CD4-positive, CD25-positive, alpha-beta regulatory T cell (primary cell): Measurements from ENCODE around the gene CRIP3. TPM values are rescaled to one million over a fixed set of nuclear protein-coding genes. Genes with fewer than 3 reads are reported as not detected.
A peak's percentile ranks its signal among the peaks of the same experiment; 100 is the strongest.

Experiments used
- ATAC-seq, 2 donors: fragments of 150-1000 bp; cut with Tn5 transposase; one replicate each; pipeline ENCODE4 v1.10.0; 2021; ENCODE audit warnings: low read depth in 2 of 2, moderate number of reproducible peaks in 2 of 2, moderate library complexity in 1 of 2
- DNase-seq, 3 donors: peaks; one replicate each; pipeline versions ENCODE4 v3.0.0 to v3.0.0-alpha.2; 2012 to 2022; ENCODE audit warnings: mixed read lengths in 1 of 3
- H3K27ac ChIP-seq: one replicate; pipeline ENCODE4 v1.7.0; 2013; ENCODE audit warnings: mild to moderate bottlenecking, low read length; ENCODE audit not compliant: insufficient read depth, poor library complexity, severe bottlenecking
- H3K27me3 ChIP-seq: one replicate; pipeline ENCODE4 v1.7.0; 2013; ENCODE audit warnings: low read length; ENCODE audit not compliant: control insufficient read depth, insufficient read depth
- H3K36me3 ChIP-seq: one replicate; pipeline ENCODE4 v1.7.0; 2013; ENCODE audit warnings: mild to moderate bottlenecking, low read length, moderate library complexity; ENCODE audit not compliant: control insufficient read depth, insufficient read depth
- H3K4me1 ChIP-seq: 2 replicates; pipeline ENCODE4 v1.7.0; 2013; ENCODE audit warnings: mild to moderate bottlenecking, low read length; ENCODE audit not compliant: insufficient read depth, control insufficient read depth, poor library complexity, severe bottlenecking
- H3K4me3 ChIP-seq: one replicate; pipeline ENCODE4 v1.7.0; 2013; ENCODE audit warnings: low read depth, mild to moderate bottlenecking, low read length, moderate library complexity
- H3K9me3 ChIP-seq, 2 experiments: 1 replicate in 1 of 2; 2 replicates in 1 of 2; pipeline ENCODE4 v1.7.0; 2013; ENCODE audit warnings: low read length in 2 of 2, mild to moderate bottlenecking in 1 of 2, moderate library complexity in 1 of 2; ENCODE audit not compliant: control insufficient read depth in 2 of 2
- H3K27ac Mint-ChIP-seq, 3 donors: one replicate each; pipeline ENCODE4 v1.8.0; 2020 to 2022; ENCODE audit warnings: mild to moderate bottlenecking in 3 of 3, mixed read lengths in 3 of 3, moderate library complexity in 2 of 3
- H3K27me3 Mint-ChIP-seq: one replicate; pipeline ENCODE4 v1.8.0; 2022; ENCODE audit warnings: mild to moderate bottlenecking, mixed read lengths
- H3K36me3 Mint-ChIP-seq: one replicate; pipeline ENCODE4 v1.8.0; 2020; ENCODE audit warnings: mixed read lengths
- H3K4me1 Mint-ChIP-seq, 4 donors: one replicate each; pipeline ENCODE4 v1.8.0; 2020 to 2022; ENCODE audit warnings: mixed read lengths in 4 of 4, mild to moderate bottlenecking in 1 of 4
- H3K4me3 Mint-ChIP-seq, 4 donors: one replicate each; pipeline ENCODE4 v1.8.0; 2020 to 2022; ENCODE audit warnings: mild to moderate bottlenecking in 4 of 4, mixed read lengths in 4 of 4, moderate library complexity in 3 of 4
- H3K9me3 Mint-ChIP-seq, 7 donors: one replicate each; pipeline ENCODE4 v1.8.0; 2020 to 2022; ENCODE audit warnings: mixed read lengths in 7 of 7, mild to moderate bottlenecking in 3 of 7, moderate library complexity in 2 of 7
- polyA plus RNA-seq, 4 donors: library from polyadenylated mRNA; unstranded; fragments of 300-500 nt; fragmentation: Illumina TruSeq; gene quantifications; one replicate each; pipeline ENCODE4 v1.2.3, GENCODE V29; 2021
- total RNA-seq: library from RNA; stranded (reverse); gene quantifications from one replicate; pipeline ENCODE4 v1.2.3, GENCODE V29; 2022

CRIP3 gene
- total and polyA plus RNA-seq, 5 donors from 2014 or later = 0.35 to 3.8 TPM; not detected in 3

DNA sequence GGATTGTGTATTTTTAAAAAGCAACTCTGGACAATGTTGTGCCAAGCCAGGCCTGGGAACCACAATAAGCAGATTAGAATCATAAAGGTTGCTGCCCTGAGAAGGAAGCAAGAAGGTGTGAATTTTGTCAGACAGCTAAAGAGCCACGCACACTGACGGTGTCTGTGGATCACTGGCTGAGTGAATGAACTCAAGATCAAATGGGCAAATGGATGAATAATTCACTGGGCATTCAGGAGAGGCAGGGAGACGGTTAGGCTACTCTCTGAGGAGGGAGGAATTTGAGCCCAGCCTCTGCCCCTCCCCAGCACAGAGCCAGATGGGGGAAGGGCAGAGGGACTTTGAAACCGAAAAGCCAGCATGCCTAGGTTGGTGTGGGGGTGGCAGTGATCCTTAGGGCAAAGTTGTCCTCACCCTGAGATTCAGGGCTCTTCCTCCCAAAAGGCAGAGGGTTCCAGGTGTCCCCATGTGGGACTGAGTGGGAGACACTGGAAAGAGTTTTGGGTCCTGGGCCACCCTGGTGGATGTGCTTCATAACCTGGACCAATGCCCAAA is 30.0 kb downstream of the CRIP3 start:
- peaks cover 3% of the 10 kb centered on the region for H3K27me3 ChIP-seq
- Mint-ChIP-seq H3K36me3 (no peaks in the 10 kb centered on the region), H3K27me3 (peaks cover 54% of the 10 kb centered on the region), H3K27ac (no peak overlapping the region), H3K4me1 (peaks cover 0 to 16% (median 7%) of the 10 kb centered on the region in 4 donors), H3K4me3 (no peak overlapping the region), H3K9me3 (no peaks in the 10 kb centered on the region)
- ATAC-seq (no peak), DNase-seq (no peak)
- H3K36me3 ChIP-seq = no peaks in the 10 kb centered on the region
- no peak overlapping the region for H3K4me3 ChIP-seq
- H3K27ac ChIP-seq = no peak overlapping the region
- H3K4me1 ChIP-seq = peaks cover 19% of the 10 kb centered on the region
- no peaks in the 10 kb centered on the region for H3K9me3 ChIP-seq

DNA sequence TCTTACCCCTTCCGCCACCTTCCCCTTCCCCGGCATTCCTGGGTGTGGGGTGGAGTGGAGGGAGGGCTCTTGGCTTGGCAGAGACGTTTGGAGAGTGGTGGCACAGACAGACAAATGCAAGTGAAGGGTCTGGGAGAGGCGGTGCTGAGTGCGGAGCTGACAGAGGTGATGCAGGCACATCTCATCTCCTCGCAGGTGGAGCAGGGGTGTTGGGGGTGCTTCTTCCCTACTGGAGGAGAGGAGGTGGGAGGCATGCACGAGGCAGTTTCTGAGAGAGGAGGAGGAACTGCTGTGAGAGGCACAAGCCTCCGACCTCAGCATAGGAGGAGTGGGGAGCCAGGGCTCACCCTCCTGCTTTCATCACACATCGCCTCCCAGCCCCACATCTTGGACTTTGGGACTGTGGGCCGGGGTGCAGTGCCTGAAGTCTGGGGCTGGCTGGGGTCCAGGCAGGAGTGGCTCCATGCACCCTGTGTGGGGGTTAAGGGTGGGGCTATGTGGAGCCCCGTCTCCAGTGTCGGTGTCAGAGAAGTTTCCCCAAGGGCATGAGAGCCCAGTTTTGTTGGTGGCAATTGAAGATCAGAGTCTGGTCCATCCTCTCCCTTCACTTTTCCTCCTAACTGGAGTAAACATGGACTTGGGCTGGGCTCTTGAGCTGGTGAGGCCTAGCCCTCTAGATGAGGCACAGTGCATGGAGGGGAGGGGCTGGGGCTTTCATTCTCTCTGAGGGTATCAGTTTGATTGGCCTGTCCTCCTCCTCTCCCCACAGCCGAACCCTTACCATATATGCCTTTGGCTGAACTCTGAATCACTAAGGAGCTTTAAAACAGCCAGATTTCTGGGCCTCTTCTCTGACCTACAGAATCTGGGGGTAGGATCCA is 30.7 kb downstream of the CRIP3 start:
- peak overlapping the region in 2 of 4 donors; percentile 15 to 16 for H3K4me3 Mint-ChIP-seq
- H3K27me3 ChIP-seq = peaks cover 3% of the 10 kb centered on the region
- H3K4me1 ChIP-seq = peaks cover 19% of the 10 kb centered on the region

DNA sequence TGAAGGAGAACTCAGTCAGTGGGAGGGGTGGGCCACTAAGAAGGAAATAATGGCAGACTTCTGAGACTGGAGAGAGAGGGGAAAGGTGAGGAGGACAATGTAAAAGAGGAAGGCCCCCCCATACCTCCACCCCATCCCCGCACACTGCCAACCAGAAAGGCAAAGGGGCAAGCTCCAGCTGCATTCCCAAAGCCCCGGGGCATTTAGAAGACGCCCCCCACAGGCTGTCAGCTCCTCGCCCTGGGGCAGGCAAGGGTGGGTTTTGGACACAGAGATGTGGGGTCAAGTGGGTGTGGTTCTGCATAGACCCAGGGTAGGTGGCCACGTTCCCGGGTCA is 31.4 kb downstream of the CRIP3 start:
- Histone ChIP-seq H3K4me1 (peaks cover 19% of the 10 kb centered on the region), H3K27ac (no peak overlapping the region), H3K4me3 (no peak overlapping the region), H3K9me3 (no peaks in the 10 kb centered on the region), H3K36me3 (no peaks in the 10 kb centered on the region), H3K27me3 (peaks cover 3% of the 10 kb centered on the region)
- DNase-seq (no peak), ATAC-seq (no peak)
- peaks cover 58% of the 10 kb centered on the region for H3K27me3 Mint-ChIP-seq
- peaks cover 0 to 16% (median 7%) of the 10 kb centered on the region in 4 donors for H3K4me1 Mint-ChIP-seq
- no peaks in the 10 kb centered on the region for H3K36me3 Mint-ChIP-seq
- no peaks in the 10 kb centered on the region for H3K9me3 Mint-ChIP-seq
- H3K27ac Mint-ChIP-seq = no peak overlapping the region
- peak overlapping the region in 2 of 4 donors; percentile 36 to 61 for H3K4me3 Mint-ChIP-seq

More for the DNA sequence above, 30.7 kb downstream of the CRIP3 start:
- Mint-ChIP-seq H3K36me3 (no peaks in the 10 kb centered on the region), H3K4me1 (peaks cover 0 to 16% (median 7%) of the 10 kb centered on the region in 4 donors), H3K27me3 (peaks cover 61% of the 10 kb centered on the region), H3K27ac (no peak overlapping the region), H3K9me3 (no peaks in the 10 kb centered on the region)
- no peak for DNase-seq
- H3K4me3 ChIP-seq = no peak overlapping the region
- no peaks in the 10 kb centered on the region for H3K9me3 ChIP-seq
- no peak for ATAC-seq
- H3K36me3 ChIP-seq = no peaks in the 10 kb centered on the region
- no peak overlapping the region for H3K27ac ChIP-seq

DNA sequence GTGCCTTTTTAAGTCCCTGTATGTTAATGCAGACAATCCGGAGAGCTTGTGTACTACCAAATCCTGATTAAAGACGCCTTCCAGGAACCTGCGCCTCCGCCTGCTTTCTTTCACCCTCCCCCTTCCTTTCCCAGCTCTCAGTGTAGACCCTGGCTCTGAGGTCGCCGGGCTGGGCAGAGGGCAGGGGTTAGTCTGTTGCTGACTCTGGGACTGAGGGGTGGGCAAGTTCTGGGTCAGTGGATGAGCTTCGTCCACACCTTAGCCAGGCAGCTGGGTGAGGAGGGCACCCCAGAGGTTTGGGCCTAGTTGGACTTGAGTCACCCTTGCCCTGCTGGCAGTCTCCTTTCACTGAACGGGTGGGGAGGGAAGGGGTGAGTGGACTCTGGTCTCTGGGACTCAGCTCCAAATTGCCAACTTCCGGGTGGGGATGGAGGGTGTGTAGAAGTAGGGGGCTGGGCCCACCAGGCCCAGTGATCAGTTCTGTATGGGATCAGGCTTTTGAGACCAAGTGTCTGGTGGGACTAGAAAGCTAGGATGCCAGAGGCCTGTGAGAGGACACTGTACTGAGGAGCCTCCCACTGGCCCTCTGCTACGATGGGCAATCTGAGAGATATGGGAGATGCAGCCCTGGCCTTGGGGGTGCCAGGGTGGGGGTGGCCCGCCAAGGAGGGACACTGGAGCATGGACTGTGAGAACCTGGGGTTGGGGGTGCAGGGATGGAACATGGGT is 31.9 kb downstream of the CRIP3 start:
- Histone ChIP-seq H3K36me3 (no peaks in the 10 kb centered on the region), H3K27ac (no peak overlapping the region), H3K4me1 (peaks cover 19% of the 10 kb centered on the region), H3K9me3 (no peaks in the 10 kb centered on the region), H3K27me3 (peaks cover 3% of the 10 kb centered on the region), H3K4me3 (no peak overlapping the region)
- Mint-ChIP-seq H3K4me3 (peak overlapping the region in 3 of 4 donors; percentile 60 to 88 (median 78)), H3K4me1 (peaks cover 0 to 16% (median 6%) of the 10 kb centered on the region in 4 donors), H3K36me3 (no peaks in the 10 kb centered on the region), H3K27ac (no peak overlapping the region), H3K9me3 (no peaks in the 10 kb centered on the region), H3K27me3 (peaks cover 54% of the 10 kb centered on the region)
- no peak for ATAC-seq
- no peak for DNase-seq

DNA sequence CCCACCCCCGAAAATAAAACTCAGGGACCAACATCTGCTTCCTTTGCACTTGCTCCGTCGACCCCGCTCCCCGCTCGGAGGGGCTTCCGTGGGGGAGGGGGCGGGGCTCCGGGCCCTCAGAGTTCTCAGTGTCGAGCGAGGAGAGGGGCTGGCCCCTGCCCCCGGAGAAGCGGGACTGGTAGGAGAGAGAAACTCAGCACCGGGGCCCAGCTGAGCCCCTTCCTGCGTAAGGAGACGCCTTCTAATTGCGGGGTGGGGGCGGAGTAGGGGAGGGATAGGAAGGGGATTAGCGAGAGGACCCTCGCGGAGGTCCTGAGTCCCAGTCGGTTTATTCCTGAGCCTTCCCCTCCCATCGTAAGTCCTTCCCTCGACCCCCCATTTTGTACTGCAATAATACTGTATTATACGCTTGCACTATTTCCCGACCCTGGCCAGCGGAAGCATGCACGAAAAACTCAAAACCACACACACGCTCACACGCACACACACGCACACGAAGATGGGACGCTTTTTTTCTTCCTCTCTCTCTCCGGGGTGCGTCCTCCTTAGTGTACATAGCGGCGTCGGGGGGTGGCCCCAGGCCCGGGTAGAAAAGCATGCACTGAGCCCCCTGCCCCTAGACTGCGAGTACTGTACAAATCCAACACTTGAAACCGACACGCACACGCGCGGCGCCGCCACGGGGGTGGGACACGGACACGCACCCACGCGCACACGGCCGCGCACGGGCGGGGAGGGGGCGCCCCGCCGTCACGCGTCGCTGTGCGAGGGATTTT is 32.6 kb downstream of the CRIP3 start:
- peak; percentile 63 to 67 for ATAC-seq
- H3K4me3 Mint-ChIP-seq = peak overlapping the region; percentile 60 to 88 (median 82)
- peaks cover 3% of the 10 kb centered on the region for H3K27me3 ChIP-seq
- H3K4me3 ChIP-seq = peak overlapping the region; percentile 51
- H3K36me3 ChIP-seq = no peaks in the 10 kb centered on the region
- no peaks in the 10 kb centered on the region for H3K36me3 Mint-ChIP-seq
- H3K4me1 ChIP-seq = peaks cover 19% of the 10 kb centered on the region
- no peaks in the 10 kb centered on the region for H3K9me3 ChIP-seq
- peaks cover 51% of the 10 kb centered on the region for H3K27me3 Mint-ChIP-seq
- peaks cover 0 to 16% (median 6%) of the 10 kb centered on the region in 4 donors for H3K4me1 Mint-ChIP-seq
- DNase-seq = peak in 2 of 3 donors; percentile 62 to 74
- no peak overlapping the region for H3K27ac ChIP-seq
- peak overlapping the region; percentile 10 to 77 (median 62) for H3K27ac Mint-ChIP-seq
- H3K9me3 Mint-ChIP-seq = no peaks in the 10 kb centered on the region

DNA sequence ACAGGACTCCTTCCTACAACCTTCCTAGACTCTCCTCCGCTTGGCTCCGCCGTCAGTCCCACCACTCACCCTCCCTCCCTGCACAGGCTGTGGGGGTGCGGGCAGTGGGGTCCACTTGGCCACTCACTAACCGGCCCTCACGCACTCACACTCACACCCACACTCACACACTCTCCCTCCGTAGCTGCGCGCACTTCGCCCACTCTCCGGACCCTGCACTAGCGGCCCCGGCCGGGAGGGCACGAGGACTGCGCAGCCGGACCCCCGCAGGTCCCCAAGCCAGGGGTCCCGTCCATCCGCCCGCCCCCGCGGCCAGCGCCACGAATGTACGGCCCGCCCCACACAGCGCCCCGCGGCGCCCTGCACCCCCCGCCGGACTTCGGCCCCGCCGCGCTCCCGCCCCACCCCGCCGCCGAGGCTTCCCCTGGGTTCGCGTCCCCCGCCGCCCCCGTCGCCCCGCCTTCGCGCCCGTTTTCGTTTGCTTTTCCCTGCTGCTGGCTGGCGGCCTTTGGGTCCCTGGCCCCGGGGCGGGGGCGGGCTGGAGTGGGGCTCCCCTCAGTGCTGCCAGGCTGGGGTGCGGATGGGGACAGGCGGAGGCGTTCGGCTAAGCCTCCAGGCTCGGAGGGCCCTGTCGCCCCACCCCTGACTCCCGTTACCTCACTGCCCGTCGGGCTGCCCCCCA is 33.6 kb downstream of the CRIP3 start:
- H3K9me3 ChIP-seq = no peaks in the 10 kb centered on the region
- H3K36me3 Mint-ChIP-seq = no peaks in the 10 kb centered on the region
- no peaks in the 10 kb centered on the region for H3K9me3 Mint-ChIP-seq
- H3K4me3 ChIP-seq = no peak overlapping the region
- H3K4me3 Mint-ChIP-seq = peak overlapping the region; percentile 60 to 88 (median 82)
- peak in 1 of 2 donors; percentile 22 for ATAC-seq
- H3K36me3 ChIP-seq = no peaks in the 10 kb centered on the region
- peaks cover 19% of the 10 kb centered on the region for H3K4me1 ChIP-seq
- H3K27me3 Mint-ChIP-seq = peaks cover 48% of the 10 kb centered on the region
- H3K27ac ChIP-seq = no peak overlapping the region
- peaks cover 3% of the 10 kb centered on the region for H3K27me3 ChIP-seq
- peak in 2 of 3 donors; percentile 19 to 25 for DNase-seq
- peaks cover 0 to 19% (median 7%) of the 10 kb centered on the region in 4 donors for H3K4me1 Mint-ChIP-seq
- H3K27ac Mint-ChIP-seq = peak overlapping the region in 1 of 3 donors; percentile 78
